A549 (cell line): ENCODE results near the gene STIP1. TPM values are rescaled to one million over a fixed set of nuclear protein-coding genes. Genes with fewer than 3 reads are reported as not detected.

ENCODE experiments used
- ATAC-seq, 2 experiments: fragments of 200-7000 bp in 1 of 2; fragments of >200 bp in 1 of 2; cut with Nextera tagmentation in 1 of 2; cut with Tn5 transposase in 1 of 2; 3 replicates each; pipeline versions ENCODE4 v1.8.0 to v1.9.1; 2018 to 2020; ENCODE audit warnings: mild to moderate bottlenecking in 1 of 2, moderate library complexity in 1 of 2
- CTCF ChIA-PET: fragments of 300-600 bp; sonication (Branson Sonifier 250); formaldehyde crosslinking; extraction: SDS; loops from one replicate; lab custom pipeline; 2021; ENCODE audit warnings: antibody characterized with exemption, inconsistent platforms; lab: Yijun Ruan, JAX
- POLR2A ChIA-PET: fragments of 350-600 bp; formaldehyde crosslinking; extraction: SDS; loops from one replicate; lab custom pipeline; 2021; ENCODE audit warnings: antibody characterized with exemption, inconsistent platforms; lab: Yijun Ruan, JAX
- DNase-seq, 2 experiments: peaks; one replicate each; pipeline versions ENCODE4 v3.0.0 to v3.0.0-alpha.2; 2011 to 2016; ENCODE audit warnings: low read depth in 1 of 2, low spot score in 1 of 2
- FAIRE-seq: peaks from 2 replicates; lab custom pipeline; 2011; peaks lifted over from hg19 to GRCh38; lab: Jason Lieb, UNC
- H3K27ac ChIP-seq, 2 experiments: fragments of >200 bp; sonication (Bioruptor Twin); formaldehyde crosslinking; 3 replicates each; pipeline ENCODE4 v1.5.1; 2016 to 2017
- H3K4me1 ChIP-seq: fragments of >200 bp; sonication (Bioruptor Twin); formaldehyde crosslinking; 3 replicates; pipeline ENCODE4 v1.6.1; 2016
- H3K4me2 ChIP-seq: fragments of >200 bp; sonication (Bioruptor Twin); formaldehyde crosslinking; 3 replicates; pipeline ENCODE4 v1.6.1; 2016
- H3K4me3 ChIP-seq: fragments of >200 bp; sonication (Bioruptor Twin); formaldehyde crosslinking; 3 replicates; pipeline ENCODE4 v1.5.1; 2016
- H3K9me3 ChIP-seq: fragments of >200 bp; sonication (Bioruptor Twin); formaldehyde crosslinking; 3 replicates; pipeline ENCODE4 v1.6.1; 2016
- BHLHE40 ChIP-seq: IDR thresholded peaks from 2 replicates; pipeline ENCODE4 v1.6.1; 2012; ENCODE audit warnings: low read depth, low read length, inconsistent platforms
- CBX2 ChIP-seq: fragments of 200-600 bp; sonication (generic); IDR thresholded peaks from 2 replicates; pipeline ENCODE4 v1.6.1; 2016; ENCODE audit warnings: low read depth, mild to moderate bottlenecking, borderline replicate concordance
- CHD2 ChIP-seq: fragments of 150-350 bp; IDR thresholded peaks from 2 replicates; pipeline ENCODE4 v1.6.1; 2014; ENCODE audit warnings: low read length; ENCODE audit not compliant: partially characterized antibody
- CHD4 ChIP-seq: fragments of 200-600 bp; sonication (generic); IDR thresholded peaks from 2 replicates; pipeline ENCODE4 v1.6.1; 2016; ENCODE audit warnings: antibody characterized with exemption, mild to moderate bottlenecking, borderline replicate concordance
- EP300 ChIP-seq, 2 experiments: fragments of >200 bp; sonication (Bioruptor Twin); formaldehyde crosslinking; IDR thresholded peaks; 2 replicates in 1 of 2; 3 replicates in 1 of 2; pipeline ENCODE4 v1.6.1; 2016 to 2017
- ESRRA ChIP-seq: fragments of 150-350 bp; IDR thresholded peaks from 2 replicates; pipeline ENCODE4 v1.6.1; 2014; ENCODE audit warnings: mild to moderate bottlenecking, low read length, borderline replicate concordance
- FOXS1 ChIP-seq: fragments of 250-450 bp; sonication (Bioruptor Pico); IDR thresholded peaks from 2 replicates; pipeline ENCODE4 v1.5.0; 2020; ENCODE audit warnings: mild to moderate bottlenecking, moderate library complexity
- HDAC2 ChIP-seq: fragments of 200-600 bp; sonication (generic); IDR thresholded peaks from 2 replicates; pipeline ENCODE4 v1.6.1; 2016
- HES2 ChIP-seq: fragments of >200 bp; sonication (Bioruptor Twin); formaldehyde crosslinking; IDR thresholded peaks from 2 replicates; pipeline ENCODE4 v1.6.1; 2016
- HEYL ChIP-seq: fragments of 250-450 bp; sonication (Bioruptor Pico); IDR thresholded peaks from 2 replicates; pipeline ENCODE4 v1.8.0; 2021; ENCODE audit warnings: mild to moderate bottlenecking, moderate library complexity
- HOXA7 ChIP-seq: fragments of 250-450 bp; sonication (Bioruptor Pico); IDR thresholded peaks from 2 replicates; pipeline ENCODE4 v1.5.0; 2020; ENCODE audit warnings: mild to moderate bottlenecking, moderate library complexity
- HOXB5 ChIP-seq: fragments of 250-450 bp; sonication (Bioruptor Pico); IDR thresholded peaks from 2 replicates; pipeline ENCODE4 v1.5.0; 2020; ENCODE audit warnings: mild to moderate bottlenecking, moderate library complexity
- JUNB ChIP-seq: fragments of >200 bp; sonication (Bioruptor Twin); formaldehyde crosslinking; IDR thresholded peaks from 2 replicates; pipeline ENCODE4 v1.6.1; 2016
- MAX ChIP-seq: IDR thresholded peaks from 2 replicates; pipeline ENCODE4 v1.6.1; 2012
- MAZ ChIP-seq: fragments of 150-350 bp; IDR thresholded peaks from 2 replicates; pipeline ENCODE4 v1.6.1; 2014; ENCODE audit warnings: antibody characterized with exemption, low read depth, low read length, borderline replicate concordance
- NPAS2 ChIP-seq: fragments of 250-450 bp; sonication (Bioruptor Pico); IDR thresholded peaks from 2 replicates; pipeline ENCODE4 v1.8.0; 2022; ENCODE audit warnings: mild to moderate bottlenecking, moderate library complexity, borderline replicate concordance
- POLR2A ChIP-seq: IDR thresholded peaks from 2 replicates; pipeline ENCODE4 v1.6.1; 2012; ENCODE audit warnings: mild to moderate bottlenecking, low read length
- POLR2AphosphoS2 ChIP-seq: conservative IDR thresholded peaks from 2 replicates; pipeline ENCODE4 v1.6.1; 2012; ENCODE audit warnings: low read length, improper control_type of control experiment, inconsistent platforms
- RARB ChIP-seq: fragments of 250-450 bp; sonication (Bioruptor Pico); IDR thresholded peaks from 2 replicates; pipeline ENCODE4 v1.8.0; 2021; ENCODE audit warnings: mild to moderate bottlenecking, moderate library complexity
- RCOR1 ChIP-seq: fragments of 150-350 bp; IDR thresholded peaks from 2 replicates; pipeline ENCODE4 v1.6.1; 2014; ENCODE audit warnings: antibody characterized with exemption, low read length, low read depth
- SREBF2 ChIP-seq: fragments of 450-650 bp; IDR thresholded peaks from 2 replicates; pipeline ENCODE4 v1.6.1; 2014; ENCODE audit warnings: mild to moderate bottlenecking, moderate library complexity
- TFCP2L1 ChIP-seq: fragments of 250-450 bp; sonication (Bioruptor Pico); IDR thresholded peaks from 2 replicates; pipeline ENCODE4 v1.5.0; 2021; ENCODE audit warnings: mild to moderate bottlenecking
- TP53 ChIP-seq: fragments of 250-450 bp; sonication (Bioruptor Pico); IDR thresholded peaks from 2 replicates; pipeline ENCODE4 v1.5.0; 2021; ENCODE audit warnings: mild to moderate bottlenecking, moderate library complexity
- ZSCAN20 ChIP-seq: fragments of 250-450 bp; sonication (Bioruptor Pico); IDR thresholded peaks from 2 replicates; pipeline ENCODE4 v1.8.0; 2022; ENCODE audit warnings: mild to moderate bottlenecking, moderate library complexity
- WGBS: methylation state at CpG from one replicate; pipeline ENCODE4 v1.1.6; 2017; ENCODE audit errors: missing lambda C conversion rate; 5-methylcytosine and 5-hydroxymethylcytosine counted together
- polyA plus RNA-seq, 4 experiments: library from polyadenylated mRNA; depleted of rRNA in 3 of 4; stranded (reverse); fragments of >200 nt; fragmentation: RNase III in 1 of 4; extraction: RNeasy Plus Mini Kit Qiagen cat#74134 plus additional on column Dnase treatment in 1 of 4; gene quantifications; 2 replicates in 3 of 4; 3 replicates in 1 of 4; pipeline ENCODE4 v1.2.3, GENCODE V29; 2011 to 2017

The STIP1 gene
- polyA plus RNA-seq, 2 of the 4 experiments (the other 2 are of a cell fraction): 288 to 297 TPM

GRCh38 chr11:64208086-64208795 lies 22.3 kb downstream of the STIP1 start (continued):
- TF ChIP-seq TFCP2L1 (no peak), CBX2 (no peak), MAX (no peak)
- TF ChIP-seq, all 56 proteins: peak for 0

- H3K4me1 ChIP-seq: peaks cover 9% of the 10 kb centered on the region; the same call in 1 of the 3 replicates
- ChIA-PET CTCF (interaction anchor here (0.9 to 20.3 kb wide), 6 partner anchors 11 to 94 kb away, joined by 3 to 254 read pairs (median 20); partner anchors contain the start of genes CATSPERZ, DNAJC4, NUDT22 and PLCB3), POLR2A (interaction anchor here (0.8 kb wide), 1 partner anchor 23 kb away, joined by 3 read pairs; the partner anchor contains the start of gene STIP1)
- no peak overlapping the region for H3K4me2 ChIP-seq
- FAIRE-seq (no peak), ATAC-seq (no peak; a peak in 2 of 6 replicates), DNase-seq (no peak)
- no peak overlapping the region for H3K4me3 ChIP-seq
- WGBS: 94% methylated on average over 17 of the region's 18 CpGs
- no peak for TF ChIP-seq MAZ
- TF ChIP-seq CHD4: no peak
- TF ChIP-seq TP53 (CRISPR knock-in tag): no peak
- TF ChIP-seq HOXB5: no peak
- TF ChIP-seq HDAC2: no peak
- no peak for TF ChIP-seq ESRRA
- no peaks in the 10 kb centered on the region for H3K9me3 ChIP-seq
- H3K27ac ChIP-seq: no peak overlapping the region
These were observed 23.0 kb downstream of the STIP1 start for GRCh38 chr11:64208796-64209562.

GRCh38 chr11:64209563-64209843 lies 23.5 kb downstream of the STIP1 start:
- 87% methylated on average over 8 of the region's 8 CpGs for WGBS
- POLR2A ChIA-PET: interaction anchor here (0.8 kb wide), 1 partner anchor 24 kb away, joined by 3 read pairs; the partner anchor contains the start of gene STIP1
- no peak for TF ChIP-seq JUNB
- TF ChIP-seq ZSCAN20 (CRISPR knock-in tag): no peak
- TF ChIP-seq HOXB5: no peak
- TF ChIP-seq HDAC2: no peak
- TF ChIP-seq HOXA7: no peak
- TF ChIP-seq BHLHE40: no peak
- TF ChIP-seq CHD4: no peak
- no peak for TF ChIP-seq ESRRA
- no peak for TF ChIP-seq HEYL (CRISPR knock-in tag)
- TF ChIP-seq POLR2A: no peak
- no peak for TF ChIP-seq RARB (CRISPR knock-in tag)
- TF ChIP-seq POLR2AphosphoS2: no peak
- TF ChIP-seq HES2: no peak
- no peak for TF ChIP-seq EP300 (IDR thresholded peaks at IDR 0.05)
- TF ChIP-seq FOXS1 (CRISPR knock-in tag): no peak
- no peak for TF ChIP-seq SREBF2
- no peak for TF ChIP-seq RCOR1
- TF ChIP-seq CHD2: no peak
- no peak for TF ChIP-seq NPAS2 (CRISPR knock-in tag)

More at GRCh38 chr11:64209563-64209843, 23.5 kb downstream of the STIP1 start:
- ATAC-seq (no peak), FAIRE-seq (no peak), DNase-seq (no peak)
- Histone ChIP-seq H3K4me3 (no peak overlapping the region), H3K4me1 (peaks cover 4% of the 10 kb centered on the region; the same call in 1 of the 3 replicates), H3K9me3 (no peaks in the 10 kb centered on the region), H3K27ac (no peak overlapping the region), H3K4me2 (no peak overlapping the region)
- CTCF ChIA-PET: interaction anchor here (0.9 to 20.3 kb wide), 7 partner anchors 11 to 93 kb away, joined by 3 to 254 read pairs (median 12); partner anchors contain the start of genes CATSPERZ, DNAJC4, NUDT22 and PLCB3
